Stimulated activated CD4-positive, alpha-beta T cell treated with anti-CD3 and anti-CD28 coated beads, Interleukin-1b, Interleukin-23, amount 100 ng/mL, for 48 hours (primary cell): Measurements from ENCODE around the gene TANC1.

Experiments
- DNase-seq: peaks from one replicate; pipeline ENCODE4 v3.0.0-alpha.2; 2020

TANC1 gene

GRCh38 chr2:159147690-159148089 is 179.2 kb downstream of the TANC1 start:
- no peak for DNase-seq

DNA sequence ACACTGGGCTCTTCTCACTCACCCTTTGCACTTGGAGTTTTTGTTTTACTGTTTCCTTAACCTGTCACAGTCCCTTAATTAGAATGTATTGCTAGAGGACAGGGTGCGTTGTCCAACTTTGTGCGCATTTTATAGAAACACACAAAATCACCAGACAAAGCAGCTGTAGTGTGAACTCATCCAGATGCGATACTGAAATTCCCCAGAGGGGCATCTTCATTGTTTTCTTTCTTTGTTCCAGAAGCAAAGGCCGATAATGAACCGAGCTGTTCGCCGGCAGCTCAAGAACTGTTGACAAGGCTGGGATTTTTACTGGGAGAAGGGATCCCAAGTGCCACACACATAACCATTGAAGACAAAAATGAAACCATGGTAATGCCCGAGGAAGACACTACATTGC is 180.5 kb downstream of the TANC1 start:
- DNase-seq, result no peak

DNA sequence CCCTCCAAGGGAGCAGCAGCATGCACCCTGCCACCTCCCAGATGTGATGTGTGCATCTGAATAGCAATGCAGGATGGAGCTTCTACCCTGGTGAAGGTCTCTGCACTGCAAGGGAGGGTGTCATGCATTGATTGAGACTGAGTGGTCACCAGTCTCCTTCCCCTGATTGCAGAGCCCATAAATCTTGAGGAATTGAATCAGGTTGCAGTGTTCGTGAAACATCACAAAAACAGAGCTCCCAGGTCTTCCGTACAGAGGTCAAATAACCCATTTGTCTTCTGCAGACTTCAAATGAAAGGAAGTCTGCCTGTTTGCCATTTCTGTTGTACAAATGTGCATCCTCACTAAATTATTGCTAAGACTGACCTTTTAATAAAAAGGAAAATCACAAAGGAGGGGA is 181.3 kb downstream of the TANC1 start:
- no peak for DNase-seq

GRCh38 chr2:159150280-159150746 is 181.9 kb downstream of the TANC1 start:
- no peak for DNase-seq

DNA sequence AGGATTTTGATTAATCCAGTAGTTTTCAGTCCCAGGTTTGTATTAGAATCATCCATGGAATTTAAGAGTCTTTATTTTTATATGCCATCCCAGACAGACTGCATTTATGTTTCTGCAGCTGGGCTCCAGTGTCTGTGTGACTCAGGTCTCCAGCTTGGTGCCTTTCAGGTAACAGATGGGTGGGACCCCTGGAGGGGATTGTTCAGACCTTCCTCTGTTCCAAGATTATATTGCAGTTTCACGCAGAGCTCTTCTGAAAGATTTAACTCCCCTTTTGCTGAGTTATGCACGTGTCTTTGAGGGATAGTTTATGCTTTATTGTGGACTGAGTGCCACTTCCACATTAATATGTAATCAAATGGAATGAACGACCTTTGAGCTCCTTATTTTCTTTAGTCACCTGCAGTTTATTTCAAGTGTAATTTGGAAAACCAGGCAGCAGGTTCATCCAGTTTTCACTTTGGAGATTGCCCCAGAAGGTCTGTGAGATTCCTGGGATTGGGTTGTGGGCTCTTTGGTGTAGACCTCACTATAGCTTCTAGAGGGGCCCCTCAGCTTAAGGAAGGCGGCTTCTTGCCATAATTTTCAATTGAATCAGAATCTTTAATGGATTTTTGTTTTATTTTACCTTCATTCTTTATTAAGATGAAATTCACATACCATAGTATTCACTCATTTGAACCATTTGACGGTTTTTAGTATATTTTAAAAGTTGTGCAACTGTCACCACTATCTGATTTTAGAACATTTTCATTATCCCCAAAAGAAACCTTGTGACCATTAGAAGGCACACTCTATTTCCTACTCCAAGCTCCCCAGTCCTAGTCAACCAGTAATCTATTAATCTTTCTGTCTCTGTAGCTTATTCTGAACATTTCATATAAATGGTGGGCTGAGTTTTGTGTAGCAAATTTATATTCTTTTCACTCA is 183.0 kb downstream of the TANC1 start:
- no peak for DNase-seq

DNA sequence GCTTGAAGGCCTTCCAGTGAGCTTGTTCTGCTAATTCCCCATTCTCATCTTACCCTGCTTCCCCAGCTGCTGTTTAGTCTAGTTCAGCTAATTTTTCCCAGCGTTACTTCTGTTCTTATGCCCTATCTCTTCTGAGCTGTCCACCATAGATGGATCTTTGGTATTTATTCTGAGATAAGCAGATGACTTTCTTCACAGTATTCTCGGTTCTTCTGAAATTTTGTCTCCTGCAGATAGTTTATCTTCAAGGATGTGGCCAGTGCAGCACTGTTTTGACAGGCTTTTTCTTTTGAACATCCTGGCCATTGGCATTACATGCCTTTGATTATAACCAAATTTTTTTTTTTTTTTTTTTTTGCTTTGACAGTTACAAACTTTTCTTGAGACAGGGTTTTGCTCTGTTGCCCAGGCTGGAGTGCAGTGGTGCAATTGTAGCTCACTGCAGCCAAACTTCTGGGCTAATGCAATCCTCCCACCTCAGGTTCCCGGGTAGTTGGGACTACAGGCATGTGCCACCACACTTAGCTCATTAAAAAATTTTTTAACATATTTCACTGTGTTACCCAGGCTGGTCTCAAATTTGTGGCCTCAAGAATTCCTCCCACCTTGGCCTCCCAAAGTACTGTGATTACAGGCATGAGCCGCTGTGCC is 183.8 kb downstream of the TANC1 start:
- no peak for DNase-seq

- no peak for DNase-seq
Measured at GRCh38 chr2:159153063-159153462, 184.6 kb downstream of the TANC1 start.

DNA sequence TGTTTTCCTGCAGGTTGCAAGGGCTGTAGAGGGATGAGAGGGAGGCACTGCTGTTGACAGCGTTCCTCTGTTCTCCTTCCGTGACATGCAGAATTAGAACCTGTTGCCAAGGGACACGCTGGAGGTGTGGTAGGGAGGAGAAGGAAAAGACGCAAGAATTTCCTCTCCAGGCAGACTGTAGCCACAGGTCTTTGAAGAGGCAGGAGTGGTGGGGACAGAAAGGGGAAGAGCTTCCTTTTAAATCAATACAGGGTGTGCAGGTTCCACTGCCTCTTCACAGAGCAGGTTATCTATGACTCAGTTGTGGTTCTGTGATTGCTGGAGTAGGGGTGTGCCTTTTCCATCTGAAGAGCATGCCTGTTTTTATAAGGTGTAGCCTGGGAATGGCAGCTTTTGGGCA is 185.0 kb downstream of the TANC1 start:
- no peak for DNase-seq

DNA sequence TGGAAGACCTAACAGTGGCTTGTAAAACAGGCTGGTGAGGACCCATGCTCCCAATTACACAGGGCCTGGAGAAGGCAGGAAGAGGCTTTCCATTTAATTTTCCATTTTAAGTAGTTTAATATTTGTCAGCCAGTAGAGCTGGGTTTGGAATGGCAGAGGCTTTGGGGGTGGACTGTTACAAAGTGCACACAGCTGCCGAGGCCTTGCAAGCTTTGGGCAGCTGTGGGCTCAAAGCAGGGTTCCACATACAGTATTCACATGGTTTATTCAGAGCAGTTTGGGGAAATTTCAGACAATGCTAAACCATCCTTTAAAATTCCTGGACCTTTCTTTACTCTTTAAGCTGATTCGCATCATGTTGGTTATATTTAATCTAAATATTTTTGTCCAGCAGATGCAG is 185.5 kb downstream of the TANC1 start:
- no peak for DNase-seq

- DNase-seq, result no peak
Measured at GRCh38 chr2:159154366-159154765, 185.9 kb downstream of the TANC1 start.

DNA sequence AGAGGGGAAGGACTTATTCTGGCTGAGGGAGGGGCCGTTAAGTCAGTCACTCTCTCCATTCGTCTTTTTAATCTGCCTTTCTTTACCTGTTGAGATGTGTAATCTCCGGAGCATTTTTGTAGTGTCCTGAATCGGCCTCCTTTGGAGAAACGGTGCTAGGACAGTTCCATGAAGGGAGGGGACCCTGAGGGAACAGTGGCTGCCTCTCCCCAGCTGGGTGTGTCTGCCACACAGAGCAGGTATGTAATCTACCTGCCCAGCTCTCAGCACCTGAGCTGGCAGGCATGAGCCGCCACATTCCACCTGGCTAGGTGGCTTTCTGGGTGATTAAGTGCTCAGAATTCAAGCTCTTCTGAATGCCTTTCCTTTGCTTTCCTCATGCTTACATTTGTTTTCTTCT is 186.9 kb downstream of the TANC1 start:
- no peak for DNase-seq

- no peak for DNase-seq
Measured at GRCh38 chr2:159155791-159156190, 187.4 kb downstream of the TANC1 start.

GRCh38 chr2:159156834-159157233 is 188.4 kb downstream of the TANC1 start:
- no peak for DNase-seq

DNA sequence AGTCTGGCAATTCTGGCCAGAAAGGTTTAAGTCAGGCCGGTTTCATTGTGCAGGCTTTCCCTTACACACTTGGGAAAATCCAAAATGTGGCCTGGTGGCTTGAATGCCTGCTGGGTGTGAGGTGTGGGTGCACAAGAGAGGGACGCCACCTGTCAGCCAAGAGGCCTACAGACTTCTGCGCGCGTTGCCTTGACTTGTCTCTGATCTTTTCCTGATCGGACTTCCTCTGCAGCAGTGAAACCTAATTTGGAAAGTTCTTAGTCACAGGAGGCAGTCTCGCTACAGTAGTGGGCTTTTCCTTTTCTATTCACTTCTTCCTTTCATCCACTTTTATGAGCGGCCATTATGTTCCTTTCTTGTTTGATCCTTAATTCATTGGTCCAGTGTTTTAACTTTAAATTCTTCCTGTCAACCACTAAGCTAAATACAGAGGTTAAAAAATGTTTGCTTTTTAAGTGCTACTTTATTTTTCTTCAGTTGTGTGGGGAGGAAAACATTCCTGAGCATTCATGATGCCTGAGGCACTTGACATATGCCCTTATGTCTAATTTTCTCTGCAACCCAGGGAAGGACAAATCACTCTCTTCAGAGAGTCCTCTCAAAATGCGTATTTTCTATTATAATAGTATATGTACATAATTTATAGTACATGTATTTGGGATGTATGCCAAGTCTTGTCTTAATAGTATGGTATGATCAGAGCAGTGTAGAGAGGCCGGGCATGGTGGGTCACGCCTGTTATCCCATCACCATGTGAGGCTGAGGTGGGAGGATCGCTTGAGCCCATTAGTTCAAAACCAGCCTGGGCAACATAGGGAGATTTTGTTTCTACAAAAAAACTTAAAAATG is 189.1 kb downstream of the TANC1 start:
- no peak for DNase-seq

DNA sequence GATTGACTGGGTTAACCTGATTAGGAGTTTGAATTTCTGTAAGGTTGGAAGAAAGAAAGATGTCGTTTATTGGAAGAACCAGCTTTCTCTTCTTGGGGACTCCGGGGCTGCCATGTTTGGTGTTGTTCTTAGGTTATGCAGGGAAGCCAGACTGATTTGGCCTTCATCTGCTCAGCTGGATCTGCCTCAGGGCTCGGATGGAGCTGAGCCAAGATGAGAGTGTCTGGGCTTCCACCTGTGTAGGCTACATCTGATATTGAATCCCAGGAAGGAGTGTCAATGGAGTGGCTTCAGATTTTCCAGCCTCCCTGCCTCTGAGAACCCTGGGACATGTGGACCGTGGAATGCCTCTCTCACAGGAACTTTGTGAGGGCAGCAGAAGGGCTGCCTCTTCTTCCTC is 192.0 kb downstream of the TANC1 start:
- no peak for DNase-seq

- DNase-seq, result no peak
Measured at GRCh38 chr2:159160954-159161353, 192.5 kb downstream of the TANC1 start.

DNA sequence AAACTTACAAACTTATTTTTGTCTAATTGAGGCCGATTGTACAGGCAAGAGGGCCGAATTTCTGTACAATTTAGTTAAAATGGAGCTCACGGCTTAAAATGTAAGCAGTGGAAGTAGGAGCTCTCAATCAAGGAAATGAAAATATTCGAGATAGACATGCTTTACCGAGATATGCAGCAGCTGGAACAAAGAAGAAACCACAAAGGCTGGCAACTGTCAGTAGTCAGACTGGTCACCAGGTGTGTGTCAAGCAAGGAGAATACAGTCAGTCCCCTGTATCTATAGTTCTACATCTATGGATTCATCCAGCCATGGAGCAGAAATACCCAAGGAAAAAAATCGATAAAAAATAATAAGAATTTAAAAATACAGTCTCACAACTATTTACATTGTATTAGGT is 195.5 kb downstream of the TANC1 start:
- DNase-seq, result no peak

GRCh38 chr2:159164457-159164911 is 196.0 kb downstream of the TANC1 start:
- no peak for DNase-seq

GRCh38 chr2:159165048-159165447 is 196.6 kb downstream of the TANC1 start:
- no peak for DNase-seq

GRCh38 chr2:159168707-159169106 is 200.3 kb downstream of the TANC1 start:
- no peak for DNase-seq

- DNase-seq, result no peak
Measured at GRCh38 chr2:159169187-159169586, 200.7 kb downstream of the TANC1 start.

GRCh38 chr2:159172403-159172802 is 204.0 kb downstream of the TANC1 start:
- no peak for DNase-seq

- DNase-seq, result no peak
Measured at GRCh38 chr2:159174759-159175158, 206.3 kb downstream of the TANC1 start.
